GM10266 (cell line): ENCODE results near the gene PRPF40B.

Source experiments
- DNase-seq: peaks from one replicate; pipeline ENCODE4 v3.0.0; 2012; ENCODE audit errors: extremely low spot score
- CTCF ChIP-seq: IDR thresholded peaks from 2 replicates; pipeline ENCODE4 v1.5.1; 2012; ENCODE audit warnings: mild to moderate bottlenecking, low read depth; ENCODE audit not compliant: control insufficient read depth, insufficient read depth; ENCODE audit errors: missing control alignments

Gene PRPF40B

DNA sequence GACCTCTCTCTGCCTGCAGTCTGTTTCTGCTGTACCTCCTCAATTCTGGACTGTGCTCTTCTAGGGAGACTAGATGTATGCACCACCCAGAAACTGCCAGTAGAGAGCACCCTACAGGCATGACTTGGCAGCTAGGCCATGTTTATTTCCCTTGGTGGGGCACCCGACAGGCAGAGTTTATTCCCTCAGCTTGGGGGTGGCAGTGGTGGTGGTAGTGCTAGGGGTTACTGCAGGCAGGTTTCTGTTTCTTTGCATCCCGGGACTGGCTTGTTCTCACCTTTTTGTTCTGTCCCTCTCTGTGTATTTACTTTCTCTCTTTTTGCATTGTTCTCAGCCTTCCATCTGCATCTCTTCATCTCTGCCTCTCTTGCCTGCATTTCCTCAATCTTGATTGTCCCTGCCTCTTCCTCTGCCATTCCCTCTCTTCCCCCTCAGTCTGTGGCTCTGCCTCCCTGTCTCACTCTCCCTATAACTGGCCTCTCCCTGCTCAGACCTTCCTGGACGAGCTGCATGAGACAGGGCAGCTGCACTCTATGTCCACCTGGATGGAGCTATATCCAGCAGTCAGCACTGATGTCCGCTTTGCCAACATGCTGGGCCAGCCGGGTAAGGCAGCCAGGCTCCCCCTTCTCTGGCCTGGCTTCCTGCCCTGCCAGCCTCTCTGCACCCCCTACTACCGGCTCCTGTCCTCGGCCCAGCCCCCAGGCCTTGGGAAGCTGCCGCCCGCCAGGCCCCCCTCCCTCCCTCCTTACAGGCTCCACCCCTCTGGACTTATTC lies 13.8 kb downstream of the PRPF40B start:
- TF ChIP-seq CTCF: peak; percentile 68
- DNase-seq: peak; percentile 79

GRCh38 chr12:49641748-49642369 lies 18.5 kb downstream of the PRPF40B start:
- no peak for DNase-seq
- TF ChIP-seq CTCF: no peak

DNA sequence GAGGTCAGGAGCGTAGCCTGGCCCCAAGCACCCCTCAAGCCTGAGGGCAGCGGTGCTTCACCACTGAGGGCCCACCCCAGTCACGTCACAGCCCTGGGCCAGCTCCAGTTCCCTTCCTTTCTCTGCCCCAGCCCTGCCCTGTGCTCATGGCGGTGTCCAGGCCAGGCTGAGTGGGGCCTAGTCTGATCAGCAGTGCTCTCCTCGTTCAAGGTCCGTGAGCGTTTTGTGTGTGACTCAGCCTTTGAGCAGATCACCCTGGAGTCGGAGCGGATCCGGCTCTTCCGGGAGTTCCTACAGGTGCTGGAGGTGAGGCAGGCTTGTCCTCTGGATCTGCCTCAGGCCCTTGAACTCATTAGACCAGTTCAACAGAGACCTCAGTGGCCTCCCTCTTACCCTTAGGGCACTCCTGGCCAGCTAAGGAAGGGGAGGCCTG lies 19.0 kb downstream of the PRPF40B start:
- TF ChIP-seq CTCF: no peak
- DNase-seq: no peak

DNA sequence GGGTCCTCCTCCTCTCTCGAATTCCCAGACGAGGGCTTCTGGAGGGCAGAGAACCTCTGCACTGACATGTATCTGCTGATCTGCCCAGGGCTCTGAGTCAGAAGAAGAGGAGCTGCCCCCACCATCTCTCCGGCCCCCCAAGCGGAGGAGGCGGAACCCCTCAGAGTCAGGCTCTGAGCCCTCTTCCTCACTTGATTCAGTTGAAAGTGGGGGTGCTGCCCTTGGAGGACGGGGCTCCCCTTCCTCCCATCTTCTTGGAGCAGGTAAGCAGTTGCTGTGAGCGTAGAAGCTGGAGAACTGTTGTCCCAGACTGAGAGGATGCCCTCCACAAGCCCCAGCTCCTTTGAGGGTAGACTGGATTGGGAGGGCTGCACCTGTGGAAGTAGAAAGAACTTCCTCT lies 19.8 kb downstream of the PRPF40B start:
- no peak for DNase-seq
- no peak for TF ChIP-seq CTCF

- no peak for TF ChIP-seq CTCF
- DNase-seq: no peak
These were observed 20.7 kb downstream of the PRPF40B start for GRCh38 chr12:49643961-49644619.

GRCh38 chr12:49644620-49644994 lies 21.2 kb downstream of the PRPF40B start:
- DNase-seq: peak; percentile 79
- TF ChIP-seq CTCF: peak; percentile 94
